ENCODE data around the gene HORMAD2.

HORMAD2 gene

DNA sequence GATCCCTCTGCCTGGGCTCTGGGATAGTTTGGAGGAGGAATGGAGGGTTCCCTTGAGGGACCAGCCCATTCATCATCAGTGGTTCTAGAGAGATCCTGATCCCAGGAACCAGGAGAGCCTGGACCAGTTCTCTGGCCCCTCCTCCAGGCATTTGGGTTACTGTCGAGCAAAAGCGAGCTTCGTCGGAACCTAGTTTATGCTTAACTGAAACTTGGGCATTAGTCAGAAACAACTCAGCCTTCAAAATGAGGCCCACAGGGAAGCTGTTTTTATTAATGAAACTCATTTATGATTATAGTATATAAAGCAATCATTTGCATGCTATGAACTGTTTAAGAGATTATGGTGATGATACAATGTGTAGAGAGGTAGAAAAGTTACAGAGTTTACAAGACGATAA lies 104.9 kb downstream of the HORMAD2 start:
- Histone ChIP-seq H3K36me3 (ENCODE audit: control insufficient read depth, insufficient read depth, low read length, severe bottlenecking) (no peaks in the 10 kb centered on the region), H3K27me3 (replicated peaks; ENCODE audit: control insufficient read depth, insufficient read depth, low read length) (no peaks in the 10 kb centered on the region), H3K4me3 (ENCODE audit: low read length) (no peak overlapping the region), H3K9me3 (ENCODE audit: control insufficient read depth, low read length) (no peaks in the 10 kb centered on the region), H3K4me1 (ENCODE audit: control insufficient read depth, insufficient read depth, low read length) (no peaks in the 10 kb centered on the region), H3K9ac (ENCODE audit: low read length) (no peak overlapping the region)
- DNase-seq (ENCODE audit: low read depth): no peak

DNA sequence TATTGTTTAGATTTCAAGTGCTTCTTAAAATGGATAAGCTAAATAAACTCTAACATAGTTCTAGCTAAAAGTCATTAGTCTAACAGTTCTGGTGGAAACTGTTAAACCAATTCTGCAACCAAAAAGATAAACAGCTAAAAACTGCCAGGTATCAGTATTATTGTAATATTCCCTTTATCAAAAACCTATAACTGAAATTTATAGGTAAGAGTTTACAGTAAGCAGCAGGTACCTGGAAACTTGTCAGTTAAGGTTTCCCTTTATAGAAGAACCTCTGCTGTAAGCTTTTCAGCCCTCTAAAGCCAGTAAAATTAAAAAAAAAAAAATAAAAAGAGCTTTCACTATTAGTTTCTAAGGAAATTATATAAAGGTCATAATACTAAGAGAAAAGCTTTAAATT lies 105.3 kb downstream of the HORMAD2 start:
- no peaks in the 10 kb centered on the region for H3K36me3 ChIP-seq (ENCODE audit: control insufficient read depth, insufficient read depth, low read length, severe bottlenecking)
- DNase-seq (ENCODE audit: low read depth): no peak
- no peak overlapping the region for H3K9ac ChIP-seq (ENCODE audit: low read length)
- no peaks in the 10 kb centered on the region for H3K4me1 ChIP-seq (ENCODE audit: control insufficient read depth, insufficient read depth, low read length)
- no peaks in the 10 kb centered on the region for H3K9me3 ChIP-seq (ENCODE audit: control insufficient read depth, low read length)
- H3K4me3 ChIP-seq (ENCODE audit: low read length): no peak overlapping the region
- no peaks in the 10 kb centered on the region for H3K27me3 ChIP-seq (replicated peaks; ENCODE audit: control insufficient read depth, insufficient read depth, low read length)

DNA sequence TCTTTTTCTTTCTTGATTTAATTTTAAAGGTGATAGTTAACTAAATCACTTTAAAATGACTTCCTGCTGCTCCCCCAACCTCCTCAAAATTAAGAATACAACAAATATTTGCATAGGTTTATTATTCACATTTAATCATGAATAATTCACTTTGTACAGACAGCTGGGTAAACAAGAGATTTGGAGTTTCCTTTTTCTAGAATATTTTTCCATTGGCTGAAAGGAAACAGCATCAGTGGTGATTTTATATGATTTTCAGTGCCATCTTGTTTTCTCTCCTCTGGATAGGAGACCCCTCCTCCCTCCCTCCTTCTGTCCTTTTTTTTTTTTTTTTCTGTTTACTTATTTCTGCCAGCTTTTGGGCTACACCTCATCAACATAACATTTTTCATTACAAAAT lies 105.8 kb downstream of the HORMAD2 start:
- H3K9ac ChIP-seq (ENCODE audit: low read length): no peak overlapping the region
- H3K4me1 ChIP-seq (ENCODE audit: control insufficient read depth, insufficient read depth, low read length): no peaks in the 10 kb centered on the region
- no peaks in the 10 kb centered on the region for H3K27me3 ChIP-seq (replicated peaks; ENCODE audit: control insufficient read depth, insufficient read depth, low read length)
- H3K36me3 ChIP-seq (ENCODE audit: control insufficient read depth, insufficient read depth, low read length, severe bottlenecking): no peaks in the 10 kb centered on the region
- DNase-seq (ENCODE audit: low read depth): no peak
- no peaks in the 10 kb centered on the region for H3K9me3 ChIP-seq (ENCODE audit: control insufficient read depth, low read length)
- H3K4me3 ChIP-seq (ENCODE audit: low read length): no peak overlapping the region

DNA sequence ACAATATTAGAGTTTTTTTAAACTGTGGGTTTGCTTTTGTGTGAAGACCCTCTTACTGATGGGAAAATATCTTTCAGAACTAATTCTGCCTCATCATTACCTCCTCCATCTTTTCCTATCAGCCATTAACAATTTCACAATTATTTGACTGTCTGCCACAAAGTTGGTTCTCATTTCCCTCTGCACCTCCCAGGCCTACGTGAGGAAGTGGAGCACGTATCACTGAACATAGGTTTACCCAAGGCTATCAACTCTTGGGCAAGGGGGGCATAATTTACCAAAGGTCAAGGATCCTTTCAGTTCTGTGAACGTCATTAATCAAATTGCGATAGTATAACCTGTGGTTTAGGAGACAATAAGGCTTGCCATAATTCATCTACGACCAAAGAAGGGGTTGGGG lies 106.2 kb downstream of the HORMAD2 start:
- no peaks in the 10 kb centered on the region for H3K4me1 ChIP-seq (ENCODE audit: control insufficient read depth, insufficient read depth, low read length)
- H3K4me3 ChIP-seq (ENCODE audit: low read length): no peak overlapping the region
- H3K9me3 ChIP-seq (ENCODE audit: control insufficient read depth, low read length): no peaks in the 10 kb centered on the region
- no peaks in the 10 kb centered on the region for H3K36me3 ChIP-seq (ENCODE audit: control insufficient read depth, insufficient read depth, low read length, severe bottlenecking)
- DNase-seq (ENCODE audit: low read depth): no peak
- no peak overlapping the region for H3K9ac ChIP-seq (ENCODE audit: low read length)
- H3K27me3 ChIP-seq (replicated peaks; ENCODE audit: control insufficient read depth, insufficient read depth, low read length): no peaks in the 10 kb centered on the region

DNA sequence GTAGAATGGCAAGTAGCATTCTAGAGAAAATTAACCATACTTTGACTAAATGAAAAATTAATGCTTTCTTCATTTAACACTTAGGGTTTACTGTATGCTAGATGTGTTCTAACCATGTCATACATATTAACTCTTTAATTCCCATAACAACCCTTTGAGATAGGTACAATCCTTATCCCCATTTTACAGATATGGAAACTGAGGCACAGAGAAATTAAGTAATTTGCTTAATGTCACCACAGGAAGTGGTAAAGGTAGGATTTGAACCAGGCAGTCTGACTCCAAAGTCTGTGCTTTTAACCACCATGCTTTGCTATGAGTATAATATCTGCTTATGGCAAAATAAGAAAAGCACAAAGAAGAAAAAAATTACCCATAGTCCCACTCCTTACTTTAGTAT lies 106.8 kb downstream of the HORMAD2 start:
- H3K9ac ChIP-seq (ENCODE audit: low read length): no peak overlapping the region
- H3K27me3 ChIP-seq (replicated peaks; ENCODE audit: control insufficient read depth, insufficient read depth, low read length): no peaks in the 10 kb centered on the region
- H3K4me1 ChIP-seq (ENCODE audit: control insufficient read depth, insufficient read depth, low read length): no peaks in the 10 kb centered on the region
- no peaks in the 10 kb centered on the region for H3K36me3 ChIP-seq (ENCODE audit: control insufficient read depth, insufficient read depth, low read length, severe bottlenecking)
- no peak for DNase-seq (ENCODE audit: low read depth)
- H3K4me3 ChIP-seq (ENCODE audit: low read length): no peak overlapping the region
- H3K9me3 ChIP-seq (ENCODE audit: control insufficient read depth, low read length): no peaks in the 10 kb centered on the region

DNA sequence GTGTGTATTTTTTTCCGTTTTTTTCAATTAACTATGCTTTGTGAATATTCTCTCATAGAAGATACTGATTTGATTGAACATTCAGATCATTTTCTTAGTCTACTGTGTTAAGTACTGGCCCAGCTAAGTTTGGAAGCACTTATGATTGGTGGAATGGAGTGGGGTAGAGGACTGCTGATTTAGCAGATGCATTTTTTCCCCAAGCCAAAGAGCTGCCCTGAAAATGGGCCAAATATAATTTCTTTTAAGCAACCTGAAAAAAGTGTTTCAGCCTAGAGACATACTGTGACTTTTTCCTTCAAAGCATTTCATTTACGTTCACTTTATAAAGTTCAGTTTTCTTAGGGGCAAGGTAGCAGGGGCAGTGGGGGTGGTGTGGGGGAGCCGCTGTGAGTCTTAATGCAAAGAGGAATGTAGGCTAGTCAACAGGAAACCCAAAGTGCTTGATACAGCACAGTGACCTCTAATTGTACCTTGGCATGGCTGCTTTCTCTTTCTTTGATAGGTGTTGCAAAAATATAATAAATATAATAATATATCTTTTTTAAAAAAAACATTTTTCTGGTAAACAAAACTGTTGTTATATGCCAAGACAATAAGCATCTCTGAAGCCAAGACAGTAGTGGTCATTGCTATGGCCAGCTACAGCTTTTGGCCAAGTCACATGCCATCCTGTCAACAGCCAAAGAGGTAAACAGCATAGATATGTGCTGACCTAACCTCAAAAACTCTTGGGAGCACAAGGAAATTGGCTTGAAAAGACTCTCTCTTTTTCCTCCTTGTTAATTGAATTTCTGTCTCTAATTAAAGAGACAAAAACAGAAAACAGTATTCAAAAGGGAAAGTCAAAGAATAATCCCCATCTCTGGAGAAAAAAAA lies 107.5 kb downstream of the HORMAD2 start:
- no peaks in the 10 kb centered on the region for H3K36me3 ChIP-seq (ENCODE audit: control insufficient read depth, insufficient read depth, low read length, severe bottlenecking)
- no peaks in the 10 kb centered on the region for H3K4me1 ChIP-seq (ENCODE audit: control insufficient read depth, insufficient read depth, low read length)
- DNase-seq (ENCODE audit: low read depth): no peak
- no peaks in the 10 kb centered on the region for H3K27me3 ChIP-seq (replicated peaks; ENCODE audit: control insufficient read depth, insufficient read depth, low read length)
- H3K9ac ChIP-seq (ENCODE audit: low read length): no peak overlapping the region
- H3K9me3 ChIP-seq (ENCODE audit: control insufficient read depth, low read length): no peaks in the 10 kb centered on the region
- H3K4me3 ChIP-seq (ENCODE audit: low read length): no peak overlapping the region

DNA sequence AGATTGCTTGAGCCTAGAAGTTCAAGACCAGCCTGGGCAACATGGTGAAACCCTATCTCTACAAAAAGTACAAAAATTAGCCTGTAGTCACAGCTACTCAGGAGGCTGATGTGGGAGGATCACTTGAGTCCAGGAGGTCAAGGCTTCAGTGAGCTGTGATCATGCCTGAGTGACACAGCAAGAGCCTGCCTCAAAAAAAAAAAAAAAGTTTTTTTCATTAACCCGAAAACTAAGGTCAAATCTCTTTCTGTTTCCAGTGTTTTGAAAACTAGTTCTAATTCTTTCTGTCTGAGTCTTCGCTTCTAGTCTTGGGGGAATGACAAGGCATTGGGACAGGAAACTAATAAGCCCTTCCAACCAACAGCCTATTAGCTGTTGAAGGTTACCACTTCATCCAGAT lies 108.6 kb downstream of the HORMAD2 start:
- H3K36me3 ChIP-seq (ENCODE audit: control insufficient read depth, insufficient read depth, low read length, severe bottlenecking): no peaks in the 10 kb centered on the region
- H3K4me3 ChIP-seq (ENCODE audit: low read length): no peak overlapping the region
- no peaks in the 10 kb centered on the region for H3K27me3 ChIP-seq (replicated peaks; ENCODE audit: control insufficient read depth, insufficient read depth, low read length)
- H3K9ac ChIP-seq (ENCODE audit: low read length): no peak overlapping the region
- H3K9me3 ChIP-seq (ENCODE audit: control insufficient read depth, low read length): no peaks in the 10 kb centered on the region
- H3K4me1 ChIP-seq (ENCODE audit: control insufficient read depth, insufficient read depth, low read length): no peaks in the 10 kb centered on the region
- no peak for DNase-seq (ENCODE audit: low read depth)

DNA sequence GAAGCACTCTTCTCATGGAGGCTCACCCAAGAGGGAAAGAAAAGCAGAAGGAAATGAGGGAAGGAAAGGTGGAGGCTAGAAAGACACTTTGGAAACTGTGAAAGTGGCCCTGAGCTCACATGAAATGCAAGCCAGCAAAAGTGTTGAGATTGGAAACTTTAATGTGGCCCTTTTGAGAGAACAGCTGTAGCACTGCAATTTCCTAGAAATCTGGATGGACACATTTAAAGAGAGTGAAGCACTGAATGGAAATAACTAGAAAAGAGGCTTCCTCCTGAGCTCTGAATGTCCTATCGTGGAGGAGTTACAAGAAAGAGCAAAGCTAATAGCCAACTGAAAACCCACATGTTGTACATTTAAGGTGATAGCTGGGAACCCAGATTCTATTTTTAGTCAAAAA lies 110.3 kb downstream of the HORMAD2 start:
- H3K36me3 ChIP-seq (ENCODE audit: control insufficient read depth, insufficient read depth, low read length, severe bottlenecking): no peaks in the 10 kb centered on the region
- H3K27me3 ChIP-seq (replicated peaks; ENCODE audit: control insufficient read depth, insufficient read depth, low read length): no peaks in the 10 kb centered on the region
- no peak overlapping the region for H3K4me3 ChIP-seq (ENCODE audit: low read length)
- H3K4me1 ChIP-seq (ENCODE audit: control insufficient read depth, insufficient read depth, low read length): peaks cover 5% of the 10 kb centered on the region
- H3K9me3 ChIP-seq (ENCODE audit: control insufficient read depth, low read length): no peaks in the 10 kb centered on the region
- no peak for DNase-seq (ENCODE audit: low read depth)
- no peak overlapping the region for H3K9ac ChIP-seq (ENCODE audit: low read length)

DNA sequence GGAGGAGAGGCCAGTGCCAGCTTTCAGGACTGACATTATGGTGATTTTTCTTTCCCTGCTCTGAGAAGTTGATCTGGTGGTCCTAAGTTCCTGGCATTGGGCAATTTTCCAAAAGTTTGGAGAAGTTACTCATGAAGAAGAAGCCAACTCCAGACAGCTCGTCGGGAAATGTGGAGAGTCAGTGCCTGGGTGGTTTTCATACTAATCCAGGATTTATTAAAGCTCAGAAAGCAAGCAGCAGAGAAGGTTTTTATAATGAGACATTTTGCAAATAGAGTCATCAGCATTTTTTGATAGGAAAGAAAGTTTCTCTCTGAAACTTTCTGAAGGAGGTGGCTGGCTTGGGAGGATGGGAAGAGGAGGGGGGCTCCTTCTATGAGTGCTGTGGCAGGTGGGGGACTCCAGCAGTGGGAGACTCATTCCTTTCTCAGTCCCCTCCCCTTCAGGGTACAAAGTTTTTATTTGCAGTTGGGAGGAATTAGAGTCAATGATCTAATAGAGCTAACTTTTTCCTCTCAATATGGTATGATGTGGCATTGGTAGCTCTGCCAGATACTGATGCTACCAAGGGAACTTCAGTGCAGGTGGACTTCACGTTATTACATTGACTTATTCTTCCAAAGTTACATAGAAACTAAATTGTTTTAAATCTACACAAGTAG lies 110.9 kb downstream of the HORMAD2 start:
- H3K4me3 ChIP-seq (ENCODE audit: low read length): no peak overlapping the region
- peak; percentile 34 for DNase-seq (ENCODE audit: low read depth)
- H3K4me1 ChIP-seq (ENCODE audit: control insufficient read depth, insufficient read depth, low read length): peaks cover 11% of the 10 kb centered on the region
- no peak overlapping the region for H3K9ac ChIP-seq (ENCODE audit: low read length)
- H3K36me3 ChIP-seq (ENCODE audit: control insufficient read depth, insufficient read depth, low read length, severe bottlenecking): no peaks in the 10 kb centered on the region
- no peaks in the 10 kb centered on the region for H3K9me3 ChIP-seq (ENCODE audit: control insufficient read depth, low read length)
- no peaks in the 10 kb centered on the region for H3K27me3 ChIP-seq (replicated peaks; ENCODE audit: control insufficient read depth, insufficient read depth, low read length)

DNA sequence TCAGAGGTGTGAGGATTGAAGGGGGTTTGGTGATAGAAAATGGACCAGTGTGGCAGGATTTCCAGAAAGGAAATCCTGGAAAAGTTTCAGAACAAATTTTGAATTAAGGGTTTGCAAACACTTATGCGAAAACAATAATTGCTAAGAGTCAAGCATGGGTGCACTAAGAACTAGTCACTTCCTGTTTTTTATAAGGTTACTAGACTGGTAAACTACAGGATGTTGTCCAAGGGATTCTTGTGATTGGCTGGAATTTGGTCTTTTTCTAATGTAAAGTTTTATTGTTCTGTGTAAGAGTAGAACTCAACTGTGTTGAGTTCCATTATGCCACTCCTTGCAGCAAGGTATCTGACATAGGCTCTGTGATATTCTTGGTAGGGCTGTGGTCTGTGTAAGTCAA lies 112.2 kb downstream of the HORMAD2 start:
- no peak for DNase-seq (ENCODE audit: low read depth)
- Histone ChIP-seq H3K9ac (ENCODE audit: low read length) (no peak overlapping the region), H3K4me1 (ENCODE audit: control insufficient read depth, insufficient read depth, low read length) (peaks cover 23% of the 10 kb centered on the region), H3K4me3 (ENCODE audit: low read length) (no peak overlapping the region), H3K27me3 (replicated peaks; ENCODE audit: control insufficient read depth, insufficient read depth, low read length) (no peaks in the 10 kb centered on the region), H3K36me3 (ENCODE audit: control insufficient read depth, insufficient read depth, low read length, severe bottlenecking) (no peaks in the 10 kb centered on the region), H3K9me3 (ENCODE audit: control insufficient read depth, low read length) (no peaks in the 10 kb centered on the region)

DNA sequence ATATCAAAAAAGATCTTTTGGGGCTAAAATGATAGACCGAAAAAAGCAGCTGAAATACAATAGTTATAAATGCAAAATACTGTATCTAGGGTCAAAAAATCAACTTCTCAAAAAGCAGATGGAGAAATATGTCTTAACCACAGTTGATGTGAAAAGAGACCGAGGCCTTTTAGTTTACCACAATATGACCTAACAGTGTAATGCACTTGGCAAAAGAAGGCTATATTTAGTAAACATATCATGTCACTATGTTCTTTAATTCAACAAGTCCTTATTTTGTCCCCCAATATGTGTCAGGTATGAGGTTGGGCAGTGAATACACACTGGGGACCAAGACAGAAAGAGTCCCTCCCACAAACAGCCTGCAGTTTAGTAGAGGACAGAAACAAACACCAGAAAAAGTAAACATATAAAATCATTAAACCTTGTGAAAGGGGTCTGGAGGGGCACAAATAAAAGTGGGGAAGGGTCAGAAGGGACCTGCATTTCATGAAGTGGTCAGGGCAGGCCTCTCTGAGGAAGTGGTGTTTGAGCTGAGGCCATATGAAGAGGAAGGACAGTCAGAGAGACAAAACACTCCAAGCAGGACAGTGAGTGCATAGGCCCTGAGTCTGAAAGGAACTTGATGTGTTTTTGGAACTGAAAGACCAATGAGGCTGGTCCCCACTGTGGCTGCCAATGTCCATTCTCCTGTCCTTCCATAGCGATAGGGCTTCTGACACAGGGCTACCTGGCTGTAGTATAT lies 112.9 kb downstream of the HORMAD2 start:
- DNase-seq (ENCODE audit: low read depth): no peak
- Histone ChIP-seq H3K4me1 (ENCODE audit: control insufficient read depth, insufficient read depth, low read length) (peaks cover 23% of the 10 kb centered on the region), H3K27me3 (replicated peaks; ENCODE audit: control insufficient read depth, insufficient read depth, low read length) (no peaks in the 10 kb centered on the region)

More for the DNA sequence above, 112.9 kb downstream of the HORMAD2 start:
- H3K36me3 ChIP-seq (ENCODE audit: control insufficient read depth, insufficient read depth, low read length, severe bottlenecking): no peaks in the 10 kb centered on the region
- H3K9me3 ChIP-seq (ENCODE audit: control insufficient read depth, low read length): no peaks in the 10 kb centered on the region
- H3K9ac ChIP-seq (ENCODE audit: low read length): no peak overlapping the region
- no peak overlapping the region for H3K4me3 ChIP-seq (ENCODE audit: low read length)
